ENCODE measurements around the gene GDF3. TPM values are rescaled to one million over a fixed set of nuclear protein-coding genes. Genes with fewer than 3 reads are reported as not detected.
"Not testable (repeated sequence)": the region's sequence is repeated elsewhere in the genome, so short reads cannot be mapped to it uniquely, and the experiment has no call there.

The GDF3 gene
- not detected for total RNA-seq

- intact Hi-C loops (cut with micrococcal nuclease) = no loop called here
- H3K27me3 Mint-ChIP-seq (ENCODE audit: low read depth) = peaks cover 4% of the 10 kb centered on the region
- CTCF ChIA-PET = interaction anchor here (1.2 kb wide), 1 partner anchor 11 kb away, joined by 3 read pairs; no protein-coding TSS in a partner anchor
- no peak within 1 kb of the TSS for H3K27ac Mint-ChIP-seq
- H3K4me1 Mint-ChIP-seq (ENCODE audit: low read depth) = peaks cover 7% of the 10 kb centered on the region
- no peak within 1 kb of the TSS for H3K4me3 Mint-ChIP-seq
- H3K9me3 Mint-ChIP-seq = no peaks in the 10 kb centered on the region
- no peak for DNase-seq
- no peaks in the 10 kb centered on the region for H3K36me3 Mint-ChIP-seq (ENCODE audit: low read depth)
Observed at GRCh38 chr12:7695566-7696197, at the start of gene GDF3. Gene GDF3, minus strand, starts transcription at chr12:7695775. Its CDS starts 47 bp downstream, at chr12:7695728.

- H3K9me3 Mint-ChIP-seq = no peaks in the 10 kb centered on the region
- no peak overlapping the region for H3K27ac Mint-ChIP-seq
- intact Hi-C loops (cut with micrococcal nuclease) = no loop called here
- CTCF ChIA-PET = no interaction called here
- no peaks in the 10 kb centered on the region for H3K27me3 Mint-ChIP-seq (ENCODE audit: low read depth)
- H3K4me3 Mint-ChIP-seq = no peak overlapping the region
- no peak for DNase-seq
- no peaks in the 10 kb centered on the region for H3K4me1 Mint-ChIP-seq (ENCODE audit: low read depth)
- H3K36me3 Mint-ChIP-seq (ENCODE audit: low read depth) = no peaks in the 10 kb centered on the region
Observed at GRCh38 chr12:7732993-7733392, 37.4 kb upstream of the GDF3 start.

DNA sequence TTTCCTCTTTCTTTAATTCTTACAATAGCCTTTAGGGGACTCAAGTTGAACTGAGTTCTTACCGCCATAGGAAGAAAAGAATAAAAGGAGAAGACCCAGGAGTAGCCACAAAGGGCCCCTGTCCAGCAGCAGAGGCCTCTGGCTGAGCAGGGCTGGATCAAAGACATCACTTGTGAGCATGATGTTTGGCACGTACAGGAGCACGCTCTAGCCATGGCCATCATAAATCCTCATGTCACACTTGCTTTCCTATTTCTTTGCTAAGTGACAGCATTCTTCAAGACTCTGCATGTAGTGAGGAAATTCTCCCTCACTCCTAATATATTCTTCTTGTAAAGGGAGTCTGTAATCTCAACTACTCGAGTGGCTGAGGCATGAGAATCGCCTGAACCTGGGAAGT is 35.9 kb upstream of the GDF3 start:
- H3K27ac Mint-ChIP-seq = no peak overlapping the region
- intact Hi-C loops (cut with micrococcal nuclease) = no loop called here
- H3K27me3 Mint-ChIP-seq (ENCODE audit: low read depth) = no peaks in the 10 kb centered on the region
- DNase-seq = no peak
- no peak overlapping the region for H3K4me3 Mint-ChIP-seq
- H3K9me3 Mint-ChIP-seq = no peaks in the 10 kb centered on the region
- H3K4me1 Mint-ChIP-seq (ENCODE audit: low read depth) = no peaks in the 10 kb centered on the region
- CTCF ChIA-PET = no interaction called here
- no peaks in the 10 kb centered on the region for H3K36me3 Mint-ChIP-seq (ENCODE audit: low read depth)

DNA sequence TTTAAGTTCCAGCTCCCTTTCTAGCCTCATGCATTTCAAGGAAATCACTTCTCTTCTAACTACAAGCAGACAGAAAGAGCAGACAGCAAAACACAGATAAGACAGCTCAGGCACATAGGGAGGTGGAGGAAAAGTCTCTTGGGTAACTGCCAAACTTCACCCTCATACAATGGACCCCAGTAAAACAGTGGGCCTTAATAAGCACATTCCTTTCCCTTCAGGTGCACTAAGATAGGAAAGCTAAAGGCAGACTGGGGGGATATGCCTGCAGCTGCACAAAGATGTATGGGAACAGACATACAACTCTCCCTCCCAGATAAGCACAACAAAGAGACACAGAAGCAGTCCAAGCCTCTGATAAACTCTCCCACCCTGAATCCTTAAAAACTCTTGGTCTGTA is 35.4 kb upstream of the GDF3 start:
- H3K36me3 Mint-ChIP-seq (ENCODE audit: low read depth); H3K27me3 Mint-ChIP-seq (ENCODE audit: low read depth); CTCF ChIA-PET; DNase-seq; H3K9me3 Mint-ChIP-seq; H3K4me3 Mint-ChIP-seq; intact Hi-C loops (cut with micrococcal nuclease); H3K27ac Mint-ChIP-seq; H3K4me1 Mint-ChIP-seq (ENCODE audit: low read depth): not testable (repeated sequence)

- H3K27me3 Mint-ChIP-seq (ENCODE audit: low read depth) = no peaks in the 10 kb centered on the region
- no peak for DNase-seq
- H3K4me3 Mint-ChIP-seq = no peak overlapping the region
- intact Hi-C loops (cut with micrococcal nuclease) = no loop called here
- H3K36me3 Mint-ChIP-seq (ENCODE audit: low read depth) = no peaks in the 10 kb centered on the region
- no peak overlapping the region for H3K27ac Mint-ChIP-seq
- no peaks in the 10 kb centered on the region for H3K4me1 Mint-ChIP-seq (ENCODE audit: low read depth)
- no peaks in the 10 kb centered on the region for H3K9me3 Mint-ChIP-seq
- CTCF ChIA-PET = no interaction called here
Observed at GRCh38 chr12:7729746-7730145, 34.2 kb upstream of the GDF3 start.

DNA sequence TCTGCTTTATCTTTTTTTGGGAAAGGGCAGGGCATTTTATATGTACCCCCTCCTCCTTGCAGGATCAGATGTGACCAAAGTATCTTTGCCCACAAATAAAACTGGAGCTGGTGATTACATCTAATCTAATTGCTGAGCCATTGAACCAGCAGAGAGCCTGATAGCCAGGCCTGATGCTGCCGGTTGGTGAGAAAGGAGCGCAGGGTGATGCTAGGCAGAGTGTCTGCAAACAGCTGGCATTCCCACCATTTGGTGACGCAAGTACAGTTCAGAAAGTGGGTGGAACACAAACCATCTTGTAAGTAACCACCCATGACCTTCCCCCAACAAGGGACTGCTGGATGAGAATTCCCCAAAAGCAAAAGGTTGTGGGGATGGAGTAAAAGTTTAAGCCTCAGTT is 28.4 kb upstream of the GDF3 start:
- intact Hi-C loops (cut with micrococcal nuclease) = no loop called here
- no peak for DNase-seq
- H3K9me3 Mint-ChIP-seq = no peaks in the 10 kb centered on the region
- no peak overlapping the region for H3K4me3 Mint-ChIP-seq
- H3K27ac Mint-ChIP-seq = no peak overlapping the region
- no peaks in the 10 kb centered on the region for H3K27me3 Mint-ChIP-seq (ENCODE audit: low read depth)
- no peaks in the 10 kb centered on the region for H3K4me1 Mint-ChIP-seq (ENCODE audit: low read depth)
- H3K36me3 Mint-ChIP-seq (ENCODE audit: low read depth) = no peaks in the 10 kb centered on the region
- CTCF ChIA-PET = no interaction called here

- H3K27me3 Mint-ChIP-seq (ENCODE audit: low read depth) = no peaks in the 10 kb centered on the region
- no peak overlapping the region for H3K4me3 Mint-ChIP-seq
- no peak overlapping the region for H3K27ac Mint-ChIP-seq
- DNase-seq = no peak
- H3K9me3 Mint-ChIP-seq = no peaks in the 10 kb centered on the region
- no peaks in the 10 kb centered on the region for H3K36me3 Mint-ChIP-seq (ENCODE audit: low read depth)
- H3K4me1 Mint-ChIP-seq (ENCODE audit: low read depth) = no peaks in the 10 kb centered on the region
- intact Hi-C loops (cut with micrococcal nuclease) = no loop called here
- CTCF ChIA-PET = no interaction called here
Observed at GRCh38 chr12:7719946-7720730, 24.6 kb upstream of the GDF3 start.

DNA sequence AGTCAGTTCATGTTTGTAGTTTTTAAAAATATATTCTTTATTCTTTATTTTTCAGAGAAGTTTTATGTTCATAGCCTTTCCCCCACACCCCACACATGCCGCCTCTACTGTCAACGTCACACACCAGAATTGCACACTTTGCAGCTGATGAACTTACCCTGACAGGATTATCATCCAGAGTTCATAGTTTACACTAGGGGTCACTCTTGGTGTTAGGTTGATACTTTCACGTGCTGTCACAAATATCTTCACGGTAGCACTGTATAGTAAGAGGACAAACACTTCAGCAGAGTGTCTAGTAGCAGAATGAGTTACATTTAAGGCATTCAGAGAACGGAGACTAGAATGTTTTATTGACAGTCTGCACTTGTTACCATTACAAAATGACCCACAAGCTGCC is 20.8 kb upstream of the GDF3 start:
- CTCF ChIA-PET = no interaction called here
- Mint-ChIP-seq H3K27ac (no peak overlapping the region), H3K9me3 (no peaks in the 10 kb centered on the region), H3K27me3 (ENCODE audit: low read depth) (no peaks in the 10 kb centered on the region), H3K4me3 (no peak overlapping the region), H3K4me1 (ENCODE audit: low read depth) (no peaks in the 10 kb centered on the region), H3K36me3 (ENCODE audit: low read depth) (no peaks in the 10 kb centered on the region)
- intact Hi-C loops (cut with micrococcal nuclease) = loop anchor here (1.0 kb wide), 1 partner anchor 91 kb away; no protein-coding TSS in a partner anchor
- DNase-seq = no peak

- Mint-ChIP-seq H3K27ac (no peak overlapping the region), H3K27me3 (ENCODE audit: low read depth) (no peaks in the 10 kb centered on the region), H3K4me1 (ENCODE audit: low read depth) (no peaks in the 10 kb centered on the region), H3K36me3 (ENCODE audit: low read depth) (no peaks in the 10 kb centered on the region), H3K9me3 (no peaks in the 10 kb centered on the region), H3K4me3 (no peak overlapping the region)
- CTCF ChIA-PET = no interaction called here
- DNase-seq = no peak
- intact Hi-C loops (cut with micrococcal nuclease) = no loop called here
Observed at GRCh38 chr12:7712841-7713442, 17.4 kb upstream of the GDF3 start.

GRCh38 chr12:7711133-7711532 is 15.6 kb upstream of the GDF3 start, which contains the start of gene DPPA3:
Gene DPPA3, plus strand, starts transcription at chr12:7711433. Its CDS starts 138 bp downstream, at chr12:7711571.
- Mint-ChIP-seq H3K36me3 (ENCODE audit: low read depth) (no peaks in the 10 kb centered on the region), H3K4me3 (no peak within 1 kb of the TSS), H3K27ac (no peak within 1 kb of the TSS), H3K27me3 (ENCODE audit: low read depth) (no peaks in the 10 kb centered on the region), H3K9me3 (no peaks in the 10 kb centered on the region), H3K4me1 (ENCODE audit: low read depth) (no peaks in the 10 kb centered on the region)
- intact Hi-C loops (cut with micrococcal nuclease) = no loop called here
- CTCF ChIA-PET = no interaction called here
- no peak for DNase-seq

- H3K4me1 Mint-ChIP-seq (ENCODE audit: low read depth) = no peaks in the 10 kb centered on the region
- no peaks in the 10 kb centered on the region for H3K27me3 Mint-ChIP-seq (ENCODE audit: low read depth)
- H3K4me3 Mint-ChIP-seq = no peak overlapping the region
- no peak overlapping the region for H3K27ac Mint-ChIP-seq
- intact Hi-C loops (cut with micrococcal nuclease) = no loop called here
- H3K36me3 Mint-ChIP-seq (ENCODE audit: low read depth) = no peaks in the 10 kb centered on the region
- no peaks in the 10 kb centered on the region for H3K9me3 Mint-ChIP-seq
- CTCF ChIA-PET = no interaction called here
- DNase-seq = no peak
Observed at GRCh38 chr12:7709969-7710675, 14.5 kb upstream of the GDF3 start.

DNA sequence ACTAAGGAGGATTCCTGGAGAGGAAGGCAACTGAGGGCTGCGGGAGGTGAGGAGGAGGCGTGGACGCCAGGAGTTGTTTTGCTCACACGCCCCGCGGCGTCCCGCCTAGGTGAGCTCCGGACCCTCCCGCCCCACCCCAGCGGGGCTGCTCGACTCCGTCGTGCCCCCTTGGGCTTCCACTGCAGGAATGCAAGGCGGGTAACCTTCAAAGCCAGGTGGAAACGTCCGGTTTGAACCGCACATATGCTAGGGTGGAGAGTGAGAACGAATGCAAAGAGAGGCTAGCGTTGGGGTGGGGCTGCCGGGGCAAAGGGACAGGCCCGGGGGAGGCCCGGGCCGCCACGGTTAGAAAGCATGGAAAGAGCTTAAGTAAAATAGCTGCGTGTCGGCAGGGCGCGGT is 10.3 kb upstream of the GDF3 start:
- Mint-ChIP-seq H3K4me1 (ENCODE audit: low read depth) (no peaks in the 10 kb centered on the region), H3K27me3 (ENCODE audit: low read depth) (no peaks in the 10 kb centered on the region), H3K27ac (no peak overlapping the region), H3K4me3 (no peak overlapping the region), H3K9me3 (peaks cover 1% of the 10 kb centered on the region), H3K36me3 (ENCODE audit: low read depth) (no peaks in the 10 kb centered on the region)
- CTCF ChIA-PET = no interaction called here
- intact Hi-C loops (cut with micrococcal nuclease) = no loop called here
- DNase-seq = no peak

All from activated naive CD4-positive, alpha-beta T cell treated with anti-CD3 and anti-CD28 coated beads for 36 hours (primary cell).